GM03348 (cell line): ENCODE results near the gene PTPRN2.
"Not testable (repeated sequence)": the region's sequence is repeated elsewhere in the genome, so short reads cannot be mapped to it uniquely, and the experiment has no call there.

Experiments
- DNase-seq: peaks from one replicate; pipeline ENCODE4 v3.0.0; 2012; ENCODE audit warnings: low spot score

Gene PTPRN2

DNA sequence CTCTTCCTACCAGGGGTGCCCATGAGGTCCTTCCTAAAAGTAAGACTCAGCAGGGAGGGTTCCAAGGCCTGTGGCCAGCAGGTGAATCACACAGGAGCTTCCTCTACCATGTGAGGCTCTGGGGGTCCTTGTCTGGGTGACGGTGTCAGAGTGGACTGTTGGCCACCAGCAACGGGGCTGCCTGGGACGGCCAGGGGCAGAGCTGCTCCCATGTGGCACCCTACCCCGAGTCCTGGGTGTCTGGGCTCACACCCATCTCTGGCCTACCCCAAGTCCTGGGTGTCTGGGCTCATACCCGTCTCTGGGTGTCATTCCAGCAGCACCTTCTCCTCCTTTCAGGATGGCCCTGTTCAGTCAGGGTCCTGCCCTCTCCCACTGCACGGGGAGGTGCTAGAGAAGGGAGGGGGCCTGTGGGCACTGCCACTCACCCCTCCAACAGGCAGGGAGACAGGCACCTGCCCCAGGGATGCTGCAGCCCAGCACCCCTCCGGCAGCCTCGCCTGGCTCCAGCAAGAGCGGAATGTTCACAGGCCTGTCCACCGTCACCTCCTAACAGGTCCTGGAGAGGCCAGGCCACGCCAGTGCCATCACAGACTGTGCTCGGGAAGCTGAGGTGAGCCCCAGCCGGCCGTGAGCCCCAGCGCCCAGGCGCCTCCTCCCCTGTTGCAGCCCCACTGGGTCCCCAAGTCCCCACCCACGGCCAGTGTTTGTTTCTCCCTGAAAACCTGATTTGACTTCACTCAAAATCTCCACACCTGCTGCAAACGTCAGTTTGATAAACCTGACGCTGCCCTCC is 143.7 kb downstream of the PTPRN2 start:
- DNase-seq, result no peak

DNA sequence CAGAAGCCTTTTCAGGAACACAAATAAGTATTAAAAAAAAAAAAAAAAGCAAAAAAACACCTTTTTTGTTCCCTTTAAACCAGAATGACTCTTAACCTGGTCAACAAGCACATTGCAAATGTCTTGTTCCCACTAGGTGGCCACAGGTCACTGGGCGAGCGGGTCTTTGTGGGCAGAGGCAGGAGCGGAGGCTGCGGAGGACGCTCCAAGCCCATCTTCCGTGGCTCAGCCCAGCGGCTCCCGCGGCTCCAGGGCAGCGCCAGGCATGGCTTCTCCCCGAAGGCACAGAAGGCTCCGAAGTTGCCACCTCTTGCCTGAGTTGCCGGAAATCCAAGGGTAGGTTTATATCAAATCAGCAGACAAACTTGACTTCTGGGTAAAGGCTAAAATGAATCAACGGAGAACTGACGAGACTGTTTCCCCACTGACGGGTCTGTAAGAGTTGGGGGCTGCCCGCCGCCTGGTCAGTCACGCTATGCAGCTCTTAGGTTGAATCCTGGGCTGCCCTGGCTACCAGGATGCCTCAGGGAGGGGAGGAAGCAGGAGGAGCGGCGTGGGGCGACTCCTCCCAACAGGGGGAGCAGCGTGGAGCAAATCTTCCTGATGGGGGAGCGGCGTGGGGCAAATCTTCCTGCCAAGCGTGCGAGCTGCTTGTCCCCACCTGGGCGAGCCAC is 144.5 kb downstream of the PTPRN2 start:
- no peak for DNase-seq

DNA sequence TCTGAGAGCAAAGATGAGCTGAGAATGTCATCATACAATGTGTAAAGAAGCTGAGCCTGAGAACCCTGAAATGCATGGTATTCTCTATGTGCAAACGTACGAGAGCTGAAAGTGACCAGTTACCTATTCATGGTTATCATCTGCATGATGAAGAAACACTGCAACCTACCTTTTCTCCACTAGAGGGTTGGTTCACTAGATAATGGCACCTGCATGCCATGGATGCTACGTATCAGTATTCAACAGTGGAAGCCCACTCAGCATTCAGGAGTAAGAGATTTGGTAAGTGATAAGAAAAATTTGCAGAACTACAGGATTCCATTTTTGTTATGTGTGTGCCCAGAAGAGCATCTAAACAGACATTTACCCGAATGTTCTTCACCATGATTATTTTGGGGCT is 145.4 kb downstream of the PTPRN2 start:
- DNase-seq, result no peak

DNA sequence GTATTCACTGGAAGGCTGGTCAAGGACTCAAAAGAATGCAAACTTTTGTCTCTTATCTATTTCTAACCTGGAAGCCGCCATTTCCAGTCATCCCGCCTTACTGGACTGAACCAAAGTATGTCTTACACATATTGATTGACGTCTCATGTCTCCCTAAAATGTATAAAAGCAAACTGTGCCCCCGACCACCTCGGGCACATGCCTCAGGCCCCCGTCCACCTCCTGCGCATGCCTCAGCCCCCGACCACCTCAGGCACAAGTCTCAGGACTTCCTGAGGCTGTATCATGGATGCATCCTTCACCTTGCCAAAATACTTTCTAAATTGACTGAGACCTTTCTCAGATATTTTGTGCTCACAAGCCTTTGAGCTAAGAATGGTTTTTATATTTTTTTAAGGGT is 148.6 kb downstream of the PTPRN2 start:
- DNase-seq, result no peak

DNA sequence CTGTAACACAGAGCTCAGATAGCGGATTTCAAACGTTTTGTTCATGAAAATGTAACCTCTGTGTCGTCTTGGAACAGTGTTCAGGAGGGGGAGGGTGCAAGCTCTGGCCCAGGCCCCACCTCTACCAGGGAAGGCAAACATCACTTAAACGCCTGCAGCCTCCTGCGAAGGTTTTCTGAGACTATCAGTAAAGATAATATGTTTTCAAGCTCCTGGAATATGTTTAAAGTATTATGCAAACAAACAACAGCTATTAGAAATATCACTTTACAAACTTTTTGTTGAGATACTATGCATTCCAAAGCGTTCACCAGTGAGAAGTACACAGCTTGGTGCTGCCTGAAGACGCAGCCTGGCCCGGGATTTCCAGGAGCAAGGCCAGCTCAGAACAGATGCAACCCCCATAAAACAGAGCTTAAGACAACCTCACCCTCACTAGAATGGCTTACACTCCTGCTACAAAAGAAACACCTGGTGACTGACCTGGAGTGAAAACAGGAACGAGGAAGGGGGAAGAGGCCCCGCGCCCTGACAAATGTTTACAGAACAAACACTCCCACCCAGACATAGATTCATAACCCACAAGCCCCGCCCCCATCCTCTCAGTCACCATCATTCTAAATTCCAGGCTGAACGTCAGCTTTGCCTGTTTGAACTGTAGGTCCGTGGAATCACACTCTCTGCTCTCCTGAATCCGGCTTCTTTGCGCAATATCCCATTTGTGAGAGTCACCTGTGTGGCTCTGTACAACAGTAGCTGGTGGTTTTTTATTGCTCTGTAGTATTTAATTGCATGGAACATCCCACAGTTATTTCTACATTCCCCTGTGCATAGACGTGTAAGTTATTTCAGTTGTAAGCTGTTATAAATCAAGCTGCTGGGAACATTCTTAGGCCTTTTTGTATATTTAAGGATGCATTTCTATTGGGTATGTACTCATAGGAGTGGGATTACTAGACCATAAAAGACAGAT is 155.0 kb downstream of the PTPRN2 start:
- no peak for DNase-seq

DNA sequence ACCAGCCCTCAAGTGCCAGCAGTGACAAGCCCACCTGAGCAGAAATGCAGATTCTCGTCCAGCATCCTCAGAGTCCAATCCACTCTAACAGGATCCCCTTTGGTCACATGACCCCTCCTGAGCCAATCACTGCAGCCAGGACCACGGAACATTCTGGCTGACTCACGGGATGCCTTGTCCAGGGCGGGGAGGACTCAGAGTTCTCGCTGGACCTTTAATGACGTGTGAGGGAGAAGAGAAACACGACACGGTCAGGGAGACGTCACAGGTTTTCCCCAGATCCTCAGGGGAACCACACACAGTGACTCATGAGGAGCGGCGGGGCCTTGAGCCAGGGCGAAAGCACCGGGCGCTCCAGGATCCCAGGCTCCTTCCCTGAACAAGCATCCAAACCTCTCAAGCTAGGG is 155.7 kb downstream of the PTPRN2 start:
- no peak for DNase-seq

DNA sequence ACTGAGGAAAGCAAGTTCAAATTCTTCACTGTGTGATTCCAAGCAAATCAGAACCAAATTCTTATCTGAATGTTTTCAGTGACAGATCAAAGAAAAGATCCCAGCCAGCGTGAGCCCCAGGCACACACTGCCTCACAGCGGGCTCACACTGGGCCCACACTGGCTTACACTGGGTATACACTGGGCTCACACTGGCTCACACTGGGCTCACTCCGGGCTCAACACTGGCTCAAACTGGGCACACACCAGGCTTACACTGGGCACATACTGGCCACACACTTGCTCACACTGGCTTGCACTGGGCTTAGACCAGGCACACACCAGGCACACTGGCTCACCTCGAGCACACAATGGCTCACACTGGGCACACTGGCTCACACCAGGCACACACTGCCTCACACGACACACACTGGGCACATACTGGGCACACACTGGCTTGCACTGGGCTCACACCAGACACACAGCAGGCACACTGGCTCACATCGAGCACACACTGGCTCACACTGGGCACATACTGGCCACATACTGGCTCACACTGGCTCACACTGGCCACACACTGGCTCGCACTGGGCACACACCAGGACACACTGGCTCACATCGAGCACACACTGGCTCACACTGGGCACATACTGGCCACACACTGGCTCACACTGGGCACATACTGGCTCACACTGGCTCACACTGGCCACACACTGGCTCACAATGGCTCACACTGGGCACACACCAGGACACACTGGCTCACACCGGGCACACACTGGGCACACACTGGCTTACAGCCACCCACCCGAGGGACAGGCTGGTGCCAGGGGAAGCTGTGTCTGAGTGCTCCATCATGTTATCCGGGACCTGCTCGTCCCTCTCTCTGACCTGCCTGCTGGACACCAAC is 156.3 kb downstream of the PTPRN2 start:
- no peak for DNase-seq

DNA sequence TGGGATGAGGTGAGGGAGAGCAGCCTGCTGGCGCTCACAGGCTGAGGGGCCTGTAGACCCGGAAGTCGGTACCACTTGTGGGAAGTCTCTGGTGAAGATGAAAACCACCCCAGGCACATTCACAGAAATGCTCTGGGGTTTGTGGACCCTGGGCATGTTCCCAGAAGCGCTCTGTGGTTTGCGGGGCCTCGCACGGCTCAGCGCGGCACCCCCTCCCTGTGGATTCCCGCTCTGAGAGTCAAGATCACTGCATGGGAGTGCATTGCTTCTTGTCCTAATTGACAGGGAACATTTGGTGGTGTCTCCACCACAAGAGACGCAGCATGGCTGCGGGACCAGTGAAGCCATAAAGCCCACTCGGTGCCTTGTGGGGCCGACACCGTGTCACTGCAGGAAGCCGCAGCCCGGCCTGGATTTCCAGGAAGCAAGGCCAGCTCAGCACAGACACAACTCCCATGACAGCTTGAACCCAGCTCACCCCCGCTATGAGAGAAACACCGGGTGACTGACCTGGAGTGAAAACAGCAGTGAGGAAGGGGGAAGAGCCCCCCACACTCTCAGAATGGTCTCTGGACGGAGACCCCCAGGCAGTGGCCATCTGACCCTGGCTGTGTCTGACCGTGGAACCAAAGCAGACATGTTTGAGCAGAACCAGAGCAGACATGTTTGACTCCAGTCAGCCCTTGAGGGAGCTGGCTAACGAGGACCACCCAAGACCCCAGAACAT is 157.2 kb downstream of the PTPRN2 start:
- DNase-seq, result no peak

DNA sequence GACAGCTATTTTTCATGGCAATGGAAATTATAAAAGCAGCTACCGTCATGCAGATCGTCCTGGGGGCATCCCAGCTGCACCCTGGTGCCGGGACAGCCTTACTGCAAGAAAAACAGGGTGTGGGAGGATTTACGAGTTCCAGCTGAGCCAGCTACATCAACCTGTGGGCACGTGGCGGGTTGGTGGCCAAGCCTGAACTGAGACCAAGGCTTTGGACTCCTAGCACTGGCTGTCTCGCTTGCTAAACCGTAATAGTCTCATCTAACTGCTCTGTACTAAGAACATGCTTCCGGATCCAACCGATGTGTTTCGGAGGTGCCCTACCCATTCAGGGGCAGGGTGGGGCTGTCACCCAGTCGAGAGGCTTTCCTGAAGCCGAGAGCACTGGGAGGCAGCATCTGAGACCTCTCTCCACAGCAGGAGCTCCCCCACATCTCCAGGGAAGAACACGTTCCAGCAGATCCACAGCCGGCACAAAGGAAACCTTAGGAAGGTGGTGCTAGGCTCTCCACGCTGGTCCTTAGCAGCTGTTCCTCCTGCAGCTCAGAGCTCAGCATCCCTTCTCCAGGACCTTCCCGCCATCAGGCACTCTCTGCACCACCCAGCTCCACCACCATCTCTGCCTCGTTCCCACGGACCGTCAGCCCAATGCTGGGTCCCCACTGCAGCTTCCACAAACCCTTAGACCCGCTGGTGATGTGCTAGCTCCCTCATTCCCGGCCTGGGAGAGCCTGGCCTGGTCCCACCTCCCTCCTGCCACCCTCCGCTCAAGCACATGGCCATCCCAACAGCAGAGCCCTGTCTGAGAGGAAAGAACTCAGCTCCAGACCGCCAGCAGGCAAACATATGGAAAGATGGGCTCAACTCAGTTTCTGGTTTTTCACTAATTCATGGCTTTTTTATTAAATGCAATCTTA is 158.5 kb downstream of the PTPRN2 start:
- no peak for DNase-seq

DNA sequence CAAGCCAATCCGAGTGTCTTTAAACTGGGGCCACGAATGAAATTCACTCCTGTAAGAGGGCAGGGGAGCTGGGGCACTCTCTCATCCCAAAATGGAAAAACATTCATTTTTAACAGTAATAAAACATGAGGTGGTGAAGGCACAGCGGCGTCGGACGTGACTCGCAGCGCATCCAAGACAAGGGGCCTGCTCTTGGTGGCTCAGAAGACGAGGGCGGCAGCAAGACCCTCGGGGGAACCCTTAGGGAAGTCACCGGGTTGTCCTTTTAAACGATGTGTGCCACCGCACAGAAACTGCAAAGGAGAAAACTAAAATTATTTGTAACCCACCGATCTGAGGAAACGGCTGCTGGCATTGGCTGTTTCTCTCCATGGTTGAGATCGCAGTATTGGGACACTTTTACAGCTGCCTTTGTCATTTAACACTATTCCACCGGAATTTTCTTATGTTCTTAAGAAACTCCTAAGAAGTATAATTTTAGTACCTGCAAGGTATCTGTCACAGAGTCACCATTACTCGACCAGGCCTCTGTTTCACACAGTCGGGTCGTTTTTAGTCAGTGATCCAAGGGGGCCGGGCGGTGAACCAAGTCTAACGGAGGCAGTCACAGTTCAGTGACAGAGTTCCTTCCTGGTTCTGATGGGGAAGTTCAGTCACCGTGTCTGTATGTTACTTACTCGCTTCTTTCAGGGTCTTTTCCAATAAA is 159.3 kb downstream of the PTPRN2 start:
- no peak for DNase-seq

DNA sequence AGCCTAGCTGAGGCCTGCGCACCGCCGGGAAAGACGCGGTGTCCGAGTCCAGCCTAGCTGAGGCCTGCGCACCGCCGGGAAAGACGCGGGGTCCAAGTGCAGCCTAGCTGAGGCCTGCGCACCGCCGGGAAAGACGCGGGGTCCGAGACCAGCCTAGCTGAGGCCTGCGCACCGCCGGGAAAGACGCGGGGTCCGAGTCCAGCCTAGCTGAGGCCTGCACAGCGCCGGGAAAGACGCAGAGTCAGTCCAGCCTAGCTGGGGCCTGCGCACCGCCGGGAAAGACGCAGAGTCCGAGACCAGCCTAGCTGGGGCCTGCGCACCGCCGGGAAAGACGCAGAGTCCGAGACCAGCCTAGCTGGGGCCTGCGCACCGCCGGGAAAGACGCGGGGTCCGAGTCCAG is 161.9 kb downstream of the PTPRN2 start:
- DNase-seq, result not testable (repeated sequence)

DNA sequence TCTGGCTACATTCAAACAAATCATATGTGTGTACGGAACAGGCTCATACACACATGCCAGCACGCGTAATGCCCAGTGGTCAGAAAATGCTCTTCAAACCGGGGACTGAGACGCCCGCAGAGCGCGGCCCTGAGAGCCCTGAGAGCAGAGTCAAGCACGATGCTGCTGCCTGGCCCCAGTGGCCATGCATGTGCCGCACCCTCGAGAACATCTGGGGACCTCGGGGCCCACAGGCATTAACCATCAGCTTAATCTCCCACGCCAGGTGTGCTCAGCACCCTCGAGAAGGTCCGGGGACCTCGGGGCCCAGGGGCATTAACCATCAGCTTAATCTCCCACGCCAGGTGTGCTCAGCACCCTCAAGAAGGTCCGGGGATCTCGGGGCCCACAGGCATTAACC is 163.1 kb downstream of the PTPRN2 start:
- DNase-seq, result no peak

DNA sequence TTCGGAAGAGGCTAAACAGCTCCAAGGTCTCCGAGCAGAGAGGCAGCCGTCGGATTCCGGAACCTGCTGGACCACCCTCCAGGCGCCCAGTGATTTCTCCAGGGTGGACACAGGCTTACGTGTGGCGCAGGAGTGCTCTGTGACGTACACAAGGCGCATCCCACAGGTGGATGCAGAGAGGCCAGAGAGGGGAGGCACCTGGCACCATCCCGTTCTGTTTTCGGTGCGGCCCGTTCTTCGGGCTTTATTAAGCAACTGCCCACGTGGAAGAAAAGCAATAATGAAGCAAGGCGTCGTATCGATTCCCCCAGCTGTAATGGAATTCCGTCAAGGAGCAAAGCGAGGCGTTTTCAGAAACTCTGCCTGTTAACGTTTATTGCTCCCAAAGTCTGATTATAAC is 163.6 kb downstream of the PTPRN2 start:
- no peak for DNase-seq

DNA sequence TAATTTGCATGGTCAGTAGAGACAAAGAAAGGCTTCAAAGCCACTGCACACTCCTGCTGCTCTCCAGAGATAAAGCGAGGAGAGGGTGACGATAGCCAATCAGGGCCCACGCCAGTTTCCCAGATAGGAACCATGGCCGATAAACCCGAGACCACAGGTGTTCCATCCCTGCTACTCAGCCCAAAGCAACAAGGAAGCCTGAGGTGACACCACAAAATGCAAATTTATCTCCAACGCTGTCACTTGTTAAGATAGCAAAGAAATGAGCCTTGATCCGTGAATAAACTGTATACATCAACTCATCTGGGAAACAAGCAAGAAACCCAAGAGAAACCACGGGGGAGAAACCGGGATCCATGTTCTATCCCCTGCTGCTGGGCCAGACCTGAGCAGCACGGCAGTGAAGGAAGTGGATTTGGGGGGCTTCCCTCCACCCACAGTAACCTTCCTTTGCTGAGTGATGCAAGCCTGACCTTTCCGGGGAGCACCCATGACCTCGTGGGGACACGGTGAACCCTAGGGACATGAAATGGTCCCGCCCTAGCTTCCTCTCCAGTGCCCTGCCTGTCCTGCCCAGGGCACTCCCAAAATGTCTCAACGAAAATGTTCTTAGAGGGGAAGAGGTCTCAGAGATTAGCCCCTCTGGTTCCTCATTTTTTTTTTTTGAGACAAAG is 164.6 kb downstream of the PTPRN2 start:
- no peak for DNase-seq

DNA sequence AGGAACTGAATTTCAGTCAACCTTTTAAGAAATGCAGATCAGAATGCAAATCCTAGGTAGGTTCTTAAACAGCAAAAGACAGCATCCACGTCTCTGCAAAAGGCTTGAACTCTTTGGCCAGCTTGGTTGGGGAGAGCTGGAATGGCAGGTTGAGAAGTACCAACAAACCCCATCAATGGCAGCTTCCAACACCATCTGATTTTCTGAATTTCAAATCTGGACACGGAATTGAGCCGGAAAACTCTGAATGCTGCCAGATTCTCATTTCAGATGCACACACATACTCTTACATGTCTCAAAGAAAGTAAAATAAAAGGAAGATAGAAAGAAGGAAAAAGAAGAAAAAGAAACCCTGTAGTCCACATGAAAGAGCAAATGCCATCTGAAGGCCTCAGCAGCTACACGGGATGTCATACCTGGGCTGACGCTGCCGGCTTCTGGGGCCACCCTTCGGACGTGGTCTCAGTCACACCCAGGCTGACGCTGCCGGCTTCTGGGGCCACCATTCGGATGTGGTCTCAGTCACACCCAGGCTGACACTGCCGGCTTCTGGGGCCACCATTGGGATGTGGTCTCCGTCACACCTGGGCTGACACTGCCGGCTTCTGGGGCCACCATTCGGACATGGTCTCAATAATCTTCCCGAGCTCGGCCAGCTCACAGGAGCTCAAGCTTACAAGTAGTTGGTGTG is 165.3 kb downstream of the PTPRN2 start:
- no peak for DNase-seq

DNA sequence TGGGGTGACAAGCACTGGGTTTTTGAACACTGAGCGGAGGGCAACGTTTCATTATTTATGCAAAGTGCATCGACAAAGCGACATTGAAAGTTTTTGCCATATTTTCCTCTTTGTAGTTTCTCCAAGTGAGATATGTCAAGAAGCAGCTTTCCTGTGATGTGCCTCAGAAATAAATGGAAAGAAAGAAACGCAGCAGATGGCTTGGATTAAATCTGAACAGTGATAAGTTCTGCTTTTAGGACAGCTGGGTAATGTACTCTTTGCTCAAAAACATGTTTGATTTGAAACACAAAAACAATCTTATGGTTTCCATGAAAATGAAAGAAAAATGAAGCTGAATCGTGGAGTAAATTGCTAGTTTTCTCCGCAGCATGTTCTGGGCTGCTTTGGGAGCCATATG is 166.3 kb downstream of the PTPRN2 start:
- DNase-seq, result no peak

DNA sequence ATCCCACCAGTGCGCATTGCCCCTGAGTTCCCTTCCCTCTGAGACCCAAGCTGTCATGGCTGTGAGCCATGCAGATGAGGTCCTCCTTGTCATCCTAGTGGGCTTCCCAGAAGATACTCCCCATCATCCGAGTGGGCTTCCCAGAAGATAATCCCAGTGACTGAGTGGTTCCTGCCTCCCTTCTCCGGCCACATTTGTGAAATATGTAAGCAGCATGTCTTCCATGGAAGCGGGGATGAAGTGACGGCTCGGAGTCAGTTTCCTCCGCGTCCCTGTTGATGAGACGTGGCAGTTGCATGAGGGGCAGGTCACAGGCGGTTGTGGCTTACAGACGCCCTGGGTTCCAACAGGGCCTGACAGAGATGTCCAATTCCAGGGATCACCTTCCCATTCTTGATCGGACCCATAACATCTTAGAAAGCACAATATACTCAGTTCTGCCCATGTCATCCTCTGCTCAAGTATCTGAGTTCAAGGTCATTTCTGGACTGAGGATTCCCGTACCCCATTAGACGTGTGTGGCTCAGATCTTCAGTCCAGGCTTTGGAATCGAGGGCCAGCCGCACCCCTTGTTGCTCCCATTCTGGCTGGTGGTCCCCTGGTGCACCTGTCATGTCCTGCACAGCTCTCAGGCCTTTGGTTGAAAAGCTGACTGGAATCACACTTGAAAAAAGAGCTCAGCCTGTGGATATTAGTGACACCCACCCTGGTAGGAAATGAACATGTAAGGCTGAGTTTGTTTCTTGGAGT is 166.9 kb downstream of the PTPRN2 start:
- DNase-seq, result no peak
